ENCODE data around the gene HLX. TPM values are rescaled to one million over a fixed set of nuclear protein-coding genes. Genes with fewer than 3 reads are reported as not detected.

The HLX gene
- total RNA-seq, 6 donors from 2014 or later, result 10.9 to 27.4 (median 20.5) TPM

DNA sequence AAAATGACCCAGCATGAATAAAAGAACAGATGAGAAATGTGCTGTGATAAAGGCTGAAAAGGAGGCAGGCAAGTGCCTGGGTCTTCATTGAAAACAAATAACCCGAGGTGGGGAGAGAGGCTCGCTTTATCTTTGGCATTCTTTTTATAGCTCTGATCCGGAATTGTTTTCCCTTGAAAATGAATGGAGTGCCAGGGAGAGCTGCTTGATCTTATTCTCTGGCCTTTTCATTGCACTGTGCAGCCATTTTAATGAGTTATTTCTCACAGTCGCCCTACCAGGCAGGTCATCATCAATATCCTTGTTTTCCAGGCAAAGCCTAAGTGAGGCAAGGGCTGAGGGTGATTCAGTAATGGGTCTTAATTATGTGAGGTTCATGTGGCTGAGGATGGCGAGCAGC, 39.8 kb upstream of the HLX start:
- no peaks in the 10 kb centered on the region for H3K4me1 ChIP-seq
- ATAC-seq (ENCODE audit: low FRiP score in 2 of 2), result no peak
- H3K27ac ChIP-seq, result no peak overlapping the region
- no peak for TF ChIP-seq EP300 (IDR thresholded peaks at IDR 0.05)
- no peak for TF ChIP-seq POLR2AphosphoS5 (IDR thresholded peaks at IDR 0.05)
- H3K36me3 ChIP-seq, result no peaks in the 10 kb centered on the region
- 65 to 77% methylated on average over 5 of the region's 5 CpGs for WGBS, 2 donors
- no peaks in the 10 kb centered on the region for H3K27me3 ChIP-seq
- no peaks in the 10 kb centered on the region for H3K9me3 ChIP-seq
- DNase-seq, result no peak
- no peak overlapping the region for H3K4me3 ChIP-seq

DNA sequence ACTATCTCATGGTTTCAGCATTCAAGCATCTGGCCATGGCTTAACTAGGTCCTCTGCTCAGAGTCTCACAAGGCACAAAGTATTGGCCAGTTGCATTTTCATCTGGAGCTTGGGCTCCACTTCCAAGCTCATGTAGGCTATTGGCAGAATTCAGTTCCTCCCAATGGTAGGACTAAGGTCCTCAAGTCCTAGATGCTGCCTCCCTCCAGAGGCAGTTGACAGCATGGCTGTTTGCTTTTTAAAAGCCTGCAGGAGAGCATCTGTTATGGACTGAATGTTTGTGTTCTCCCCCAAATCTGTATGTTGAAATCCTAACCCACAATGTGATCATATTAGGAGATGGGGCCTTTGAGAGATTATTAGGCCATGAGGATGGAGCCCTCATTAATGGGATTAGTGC, 38.0 kb upstream of the HLX start:
- no peaks in the 10 kb centered on the region for H3K36me3 ChIP-seq
- H3K4me3 ChIP-seq, result no peak overlapping the region
- H3K9me3 ChIP-seq, result no peaks in the 10 kb centered on the region
- H3K27me3 ChIP-seq, result no peaks in the 10 kb centered on the region
- TF ChIP-seq EP300 (IDR thresholded peaks at IDR 0.05) (no peak), POLR2A (IDR thresholded peaks at IDR 0.05) (no peak), POLR2AphosphoS5 (IDR thresholded peaks at IDR 0.05) (no peak)
- TF ChIP-seq, protein P1, sequence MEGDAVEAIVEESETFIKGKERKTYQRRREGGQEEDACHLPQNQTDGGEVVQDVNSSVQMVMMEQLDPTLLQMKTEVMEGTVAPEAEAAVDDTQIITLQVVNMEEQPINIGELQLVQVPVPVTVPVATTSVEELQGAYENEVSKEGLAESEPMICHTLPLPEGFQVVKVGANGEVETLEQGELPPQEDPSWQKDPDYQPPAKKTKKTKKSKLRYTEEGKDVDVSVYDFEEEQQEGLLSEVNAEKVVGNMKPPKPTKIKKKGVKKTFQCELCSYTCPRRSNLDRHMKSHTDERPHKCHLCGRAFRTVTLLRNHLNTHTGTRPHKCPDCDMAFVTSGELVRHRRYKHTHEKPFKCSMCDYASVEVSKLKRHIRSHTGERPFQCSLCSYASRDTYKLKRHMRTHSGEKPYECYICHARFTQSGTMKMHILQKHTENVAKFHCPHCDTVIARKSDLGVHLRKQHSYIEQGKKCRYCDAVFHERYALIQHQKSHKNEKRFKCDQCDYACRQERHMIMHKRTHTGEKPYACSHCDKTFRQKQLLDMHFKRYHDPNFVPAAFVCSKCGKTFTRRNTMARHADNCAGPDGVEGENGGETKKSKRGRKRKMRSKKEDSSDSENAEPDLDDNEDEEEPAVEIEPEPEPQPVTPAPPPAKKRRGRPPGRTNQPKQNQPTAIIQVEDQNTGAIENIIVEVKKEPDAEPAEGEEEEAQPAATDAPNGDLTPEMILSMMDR (IDR thresholded peaks at IDR 0.05), result no peak
- no peak overlapping the region for H3K27ac ChIP-seq
- ATAC-seq (ENCODE audit: low FRiP score in 2 of 2), result no peak
- H3K4me1 ChIP-seq, result no peaks in the 10 kb centered on the region
- no peak for DNase-seq

DNA sequence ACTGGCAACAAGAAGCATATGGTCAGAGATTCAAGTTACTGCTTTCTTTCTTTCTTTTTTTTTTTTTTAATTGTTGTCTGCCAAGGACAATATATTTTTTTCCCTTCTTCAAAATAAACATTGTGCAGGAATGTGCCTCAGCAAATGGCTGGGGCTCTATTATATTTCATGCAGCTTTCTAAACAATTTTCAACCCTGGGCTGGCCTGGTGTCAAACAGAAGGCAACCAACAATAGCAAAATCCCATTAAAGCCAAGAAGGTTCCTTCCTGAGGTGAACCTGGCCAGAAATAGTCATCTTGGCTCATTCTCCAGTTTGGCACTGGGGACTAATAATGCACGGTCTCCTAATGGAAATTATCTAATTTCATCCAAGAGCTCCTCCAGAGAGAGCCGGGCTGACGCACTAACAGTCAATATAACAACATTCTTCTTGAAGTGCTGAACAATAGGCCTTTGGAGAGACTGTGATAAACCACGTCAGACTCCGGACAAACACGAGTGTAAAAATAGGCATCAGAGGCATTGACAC, 35.7 kb upstream of the HLX start:
- TF ChIP-seq POLR2AphosphoS5 (IDR thresholded peaks at IDR 0.05) (no peak), EP300 (IDR thresholded peaks at IDR 0.05) (no peak), POLR2A (IDR thresholded peaks at IDR 0.05) (no peak)
- TF ChIP-seq, protein P1 (IDR thresholded peaks at IDR 0.05), result no peak
- WGBS, 2 donors, result 33 to 54% methylated on average over 6 of the region's 6 CpGs
- H3K9me3 ChIP-seq, result no peaks in the 10 kb centered on the region
- peak overlapping the region in 1 of 4 donors; percentile 16 for H3K27ac ChIP-seq
- no peaks in the 10 kb centered on the region for H3K36me3 ChIP-seq
- no peak for DNase-seq
- no peak overlapping the region for H3K4me3 ChIP-seq
- ATAC-seq (ENCODE audit: low FRiP score in 2 of 2), result peak; percentile 55 to 73
- no peaks in the 10 kb centered on the region for H3K27me3 ChIP-seq
- no peaks in the 10 kb centered on the region for H3K4me1 ChIP-seq

GRCh38 chr1:220852408-220852807, 26.8 kb upstream of the HLX start:
- H3K27me3 ChIP-seq, result no peaks in the 10 kb centered on the region
- H3K4me1 ChIP-seq, result no peaks in the 10 kb centered on the region
- WGBS, 2 donors, result 89 to 97% methylated on average over 2 of the region's 2 CpGs
- H3K27ac ChIP-seq, result no peak overlapping the region
- H3K9me3 ChIP-seq, result peaks cover 6 to 26% (median 11%) of the 10 kb centered on the region in 4 donors
- ATAC-seq (ENCODE audit: low FRiP score in 2 of 2) (no peak), DNase-seq (no peak)
- no peak overlapping the region for H3K4me3 ChIP-seq
- no peak for TF ChIP-seq EP300 (IDR thresholded peaks at IDR 0.05)
- no peak for TF ChIP-seq POLR2AphosphoS5 (IDR thresholded peaks at IDR 0.05)
- TF ChIP-seq, protein P1 (IDR thresholded peaks at IDR 0.05), result no peak
- no peak for TF ChIP-seq POLR2A (IDR thresholded peaks at IDR 0.05)
- no peaks in the 10 kb centered on the region for H3K36me3 ChIP-seq

GRCh38 chr1:220872296-220872695, 6.9 kb upstream of the HLX start:
- no peaks in the 10 kb centered on the region for H3K27me3 ChIP-seq
- ATAC-seq (ENCODE audit: low FRiP score in 2 of 2) (no peak), DNase-seq (no peak)
- no peak overlapping the region for H3K27ac ChIP-seq
- TF ChIP-seq POLR2AphosphoS5 (IDR thresholded peaks at IDR 0.05), result no peak
- TF ChIP-seq, protein P1 (IDR thresholded peaks at IDR 0.05), result no peak
- no peak for TF ChIP-seq POLR2A (IDR thresholded peaks at IDR 0.05)
- no peak for TF ChIP-seq EP300 (IDR thresholded peaks at IDR 0.05)
- no peak overlapping the region for H3K4me3 ChIP-seq
- no peaks in the 10 kb centered on the region for H3K36me3 ChIP-seq
- no peaks in the 10 kb centered on the region for H3K9me3 ChIP-seq
- H3K4me1 ChIP-seq, result peaks cover 12 to 19% (median 15%) of the 10 kb centered on the region in 4 donors

Data from upper lobe of left lung (tissue), 6 donors.